NCI-H69 (cell line): ENCODE results near the gene CSNK1G1.
"Not testable (repeated sequence)": the region's sequence is repeated elsewhere in the genome, so short reads cannot be mapped to it uniquely, and the experiment has no call there.

ENCODE experiments used
- DNase-seq: peaks from one replicate; lab custom pipeline; 2025; lab: John Stamatoyannopoulos, UW

CSNK1G1 gene

GRCh38 chr15:64355944-64356709 lies at the start of gene CSNK1G1:
TSS of gene CSNK1G1 (minus strand) at chr15:64356173. CDS start at chr15:64300499, 55,674 bp downstream.
- peak; percentile 99 for DNase-seq

GRCh38 chr15:64400583-64400982 lies 44.6 kb upstream of the CSNK1G1 start:
- no peak for DNase-seq

- DNase-seq, result no peak
Observed at GRCh38 chr15:64398575-64398974, 42.6 kb upstream of the CSNK1G1 start.

- DNase-seq, result no peak
Observed at GRCh38 chr15:64396789-64397188, 40.8 kb upstream of the CSNK1G1 start.

GRCh38 chr15:64392471-64392870 lies 36.5 kb upstream of the CSNK1G1 start:
- DNase-seq, result not testable (repeated sequence)

GRCh38 chr15:64389036-64389435 lies 33.1 kb upstream of the CSNK1G1 start:
- DNase-seq, result no peak

GRCh38 chr15:64387562-64388168 lies 31.7 kb upstream of the CSNK1G1 start, which contains the start of gene TRIP4:
TSS of gene TRIP4 (plus strand) at chr15:64387836. CDS start at chr15:64387864, 28 bp downstream.
- DNase-seq, result peak; percentile 99

GRCh38 chr15:64386291-64386690 lies 30.3 kb upstream of the CSNK1G1 start:
- DNase-seq, result no peak

GRCh38 chr15:64383760-64384159 lies 27.8 kb upstream of the CSNK1G1 start:
- DNase-seq, result no peak

GRCh38 chr15:64381000-64381751 lies 25.2 kb upstream of the CSNK1G1 start, which contains the start of gene PCLAF:
TSS of gene PCLAF (minus strand) at chr15:64381441. CDS start at chr15:64381371, 70 bp downstream.
- peak; percentile 99 for DNase-seq

GRCh38 chr15:64380130-64380870 lies 24.3 kb upstream of the CSNK1G1 start:
- peak; percentile 51 for DNase-seq

GRCh38 chr15:64379216-64379960 lies 23.4 kb upstream of the CSNK1G1 start:
- peak; percentile 71 for DNase-seq

GRCh38 chr15:64373360-64373759 lies 17.4 kb upstream of the CSNK1G1 start:
- no peak for DNase-seq

GRCh38 chr15:64371383-64371782 lies 15.4 kb upstream of the CSNK1G1 start:
- DNase-seq, result not testable (repeated sequence)

- DNase-seq, result no peak
Observed at GRCh38 chr15:64369078-64369607, 13.2 kb upstream of the CSNK1G1 start.

- DNase-seq, result no peak
Observed at GRCh38 chr15:64361259-64361658, 5.3 kb upstream of the CSNK1G1 start.

GRCh38 chr15:64356710-64357040 lies 702 bp upstream of the CSNK1G1 start:
- no peak for DNase-seq

GRCh38 chr15:64355348-64355943 lies 527 bp downstream of the CSNK1G1 start:
- peak; percentile 79 for DNase-seq

GRCh38 chr15:64354688-64355344 lies 1.2 kb downstream of the CSNK1G1 start:
- peak; percentile 37 for DNase-seq

- no peak for DNase-seq
Observed at GRCh38 chr15:64351265-64351664, 4.7 kb downstream of the CSNK1G1 start.
